Suprapubic skin (tissue), 4 donors: ENCODE data around the gene CCM2L. TPM values are rescaled to one million over a fixed set of nuclear protein-coding genes. Genes with fewer than 3 reads are reported as not detected.

Experiments used
- DNase-seq, 2 donors: peaks; one replicate each; pipeline ENCODE4 v3.0.0-alpha.2; 2019; ENCODE audit warnings: low spot score in 2 of 2
- H3K27ac ChIP-seq: fragments of 200-600 bp; sonication (generic); one replicate; pipeline ENCODE4 v1.5.1; 2019
- H3K27me3 ChIP-seq: fragments of 200-600 bp; sonication (generic); one replicate; pipeline ENCODE4 v1.5.1; 2019
- H3K36me3 ChIP-seq: fragments of 200-600 bp; sonication (generic); one replicate; pipeline ENCODE4 v1.5.1; 2019
- H3K4me1 ChIP-seq: fragments of 200-600 bp; sonication (generic); one replicate; pipeline ENCODE4 v1.5.1; 2019
- H3K4me3 ChIP-seq: fragments of 200-600 bp; sonication (generic); one replicate; pipeline ENCODE4 v1.5.1; 2019; ENCODE audit warnings: mild to moderate bottlenecking
- H3K9me3 ChIP-seq: fragments of 200-600 bp; sonication (generic); one replicate; pipeline ENCODE4 v1.5.1; 2019
- CTCF ChIP-seq, 2 donors: fragments of 200-600 bp in 1 of 2; fragments of 450-650 bp in 1 of 2; sonication (generic) in 1 of 2; IDR thresholded peaks; one replicate each; pipeline ENCODE4 v1.5.1; 2016 to 2019; ENCODE audit warnings: antibody characterized with exemption in 2 of 2, mild to moderate bottlenecking in 1 of 2, moderate library complexity in 1 of 2
- EP300 ChIP-seq: sonication (generic); formaldehyde crosslinking; IDR thresholded peaks from one replicate; pipeline ENCODE4 v1.6.1; 2017; ENCODE audit warnings: antibody characterized with exemption
- POLR2A ChIP-seq, 2 donors: fragments of 450-650 bp; IDR thresholded peaks; one replicate each; pipeline ENCODE4 v1.6.1; 2017; ENCODE audit warnings: antibody characterized with exemption in 2 of 2, mild to moderate bottlenecking in 2 of 2, moderate library complexity in 2 of 2
- POLR2AphosphoS5 ChIP-seq, 3 donors: sonication (generic); formaldehyde crosslinking; IDR thresholded peaks; one replicate each; pipeline ENCODE4 v1.6.1; 2017; ENCODE audit warnings: antibody characterized with exemption in 3 of 3
- WGBS: methylation state at CpG from one replicate; pipeline ENCODE4 v1.1.5; 2018; 5-methylcytosine and 5-hydroxymethylcytosine counted together
- total RNA-seq, 4 donors: library from RNA; depleted of rRNA; stranded (reverse); fragments of >200 nt; gene quantifications; one replicate each; pipeline ENCODE4 v1.1.0, GENCODE V29; 2016

Gene CCM2L
- total RNA-seq, 4 donors from 2014 or later, result 0.62 to 3.4 (median 1.4) TPM

GRCh38 chr20:31975874-31976273 lies 34.4 kb upstream of the CCM2L start:
- DNase-seq, result no peak
- Histone ChIP-seq H3K27me3 (peaks cover 46% of the 10 kb centered on the region), H3K4me3 (no peak overlapping the region), H3K36me3 (no peaks in the 10 kb centered on the region), H3K27ac (no peak overlapping the region), H3K9me3 (no peaks in the 10 kb centered on the region), H3K4me1 (no peaks in the 10 kb centered on the region)
- TF ChIP-seq EP300 (no peak), CTCF (IDR thresholded peaks at IDR 0.05) (no peak), POLR2AphosphoS5 (IDR thresholded peaks at IDR 0.05) (no peak), POLR2A (IDR thresholded peaks at IDR 0.05) (no peak)
- 85% methylated on average over 2 of the region's 2 CpGs for WGBS

GRCh38 chr20:31977080-31977479 lies 33.2 kb upstream of the CCM2L start:
- 93% methylated on average over 3 of the region's 4 CpGs for WGBS
- Histone ChIP-seq H3K36me3 (no peaks in the 10 kb centered on the region), H3K4me3 (no peak overlapping the region), H3K27me3 (peaks cover 38% of the 10 kb centered on the region), H3K27ac (no peak overlapping the region), H3K9me3 (no peaks in the 10 kb centered on the region), H3K4me1 (no peaks in the 10 kb centered on the region)
- no peak for TF ChIP-seq EP300
- TF ChIP-seq POLR2A (IDR thresholded peaks at IDR 0.05), result no peak
- TF ChIP-seq POLR2AphosphoS5 (IDR thresholded peaks at IDR 0.05), result no peak
- TF ChIP-seq CTCF (IDR thresholded peaks at IDR 0.05), result no peak
- no peak for DNase-seq

GRCh38 chr20:31979713-31980426 lies 30.4 kb upstream of the CCM2L start:
- H3K27ac ChIP-seq, result no peak overlapping the region
- no peak overlapping the region for H3K4me3 ChIP-seq
- no peaks in the 10 kb centered on the region for H3K36me3 ChIP-seq
- no peaks in the 10 kb centered on the region for H3K4me1 ChIP-seq
- 49% methylated on average over 6 of the region's 6 CpGs for WGBS
- peaks cover 14% of the 10 kb centered on the region for H3K27me3 ChIP-seq
- TF ChIP-seq POLR2A (IDR thresholded peaks at IDR 0.05) (no peak), EP300 (no peak), POLR2AphosphoS5 (IDR thresholded peaks at IDR 0.05) (no peak), CTCF (IDR thresholded peaks at IDR 0.05) (no peak)
- DNase-seq, result no peak
- H3K9me3 ChIP-seq, result no peaks in the 10 kb centered on the region

- H3K36me3 ChIP-seq, result no peaks in the 10 kb centered on the region
- no peaks in the 10 kb centered on the region for H3K4me1 ChIP-seq
- TF ChIP-seq CTCF (IDR thresholded peaks at IDR 0.05) (no peak), POLR2AphosphoS5 (IDR thresholded peaks at IDR 0.05) (no peak), EP300 (no peak), POLR2A (IDR thresholded peaks at IDR 0.05) (no peak)
- peaks cover 9% of the 10 kb centered on the region for H3K27me3 ChIP-seq
- H3K4me3 ChIP-seq, result no peak overlapping the region
- DNase-seq, result no peak
- 65% methylated on average over 2 of the region's 2 CpGs for WGBS
- no peak overlapping the region for H3K27ac ChIP-seq
- no peaks in the 10 kb centered on the region for H3K9me3 ChIP-seq
These were observed 28.5 kb upstream of the CCM2L start for GRCh38 chr20:31981784-31982183.

- no peak overlapping the region for H3K27ac ChIP-seq
- DNase-seq, result no peak
- H3K4me1 ChIP-seq, result no peaks in the 10 kb centered on the region
- H3K9me3 ChIP-seq, result no peaks in the 10 kb centered on the region
- 50% methylated on average over 6 of the region's 6 CpGs for WGBS
- no peaks in the 10 kb centered on the region for H3K36me3 ChIP-seq
- peaks cover 3% of the 10 kb centered on the region for H3K27me3 ChIP-seq
- no peak overlapping the region for H3K4me3 ChIP-seq
- TF ChIP-seq CTCF (IDR thresholded peaks at IDR 0.05), result no peak
- TF ChIP-seq POLR2A (IDR thresholded peaks at IDR 0.05), result no peak
- TF ChIP-seq POLR2AphosphoS5 (IDR thresholded peaks at IDR 0.05), result no peak
- TF ChIP-seq EP300, result no peak
These were observed 25.2 kb upstream of the CCM2L start for GRCh38 chr20:31984981-31985471.
